Measurements from ENCODE around the gene FXYD1.
"Not testable (repeated sequence)": the region's sequence is repeated elsewhere in the genome, so short reads cannot be mapped to it uniquely, and the experiment has no call there.

FXYD1 gene

GRCh38 chr19:35150445-35150844, 11.8 kb downstream of the FXYD1 start:
- Histone ChIP-seq H2BK120ac (ENCODE audit: insufficient read depth, low read length, poor library complexity) (no peak overlapping the region), H3K27me3 (ENCODE audit: insufficient read depth, low read length) (no peaks in the 10 kb centered on the region), H3K4me2 (ENCODE audit: low read length) (no peak overlapping the region), H3K27ac (ENCODE audit: low read depth, low read length) (no peak overlapping the region), H3K79me2 (ENCODE audit: control insufficient read depth, insufficient read depth, low read length, poor library complexity) (peaks cover 3% of the 10 kb centered on the region), H4K12ac (ENCODE audit: low read depth, low read length) (no peak overlapping the region), H3K9ac (ENCODE audit: low read length) (no peak overlapping the region), H2BK12ac (ENCODE audit: low read length) (no peak overlapping the region), H3K36me3 (ENCODE audit: control insufficient read depth in 1 of 2, insufficient read depth in 2 of 2, low read length in 2 of 2) (no peaks in the 10 kb centered on the region), H3K4me3 (ENCODE audit: low read depth, low read length) (no peak overlapping the region), H2BK5ac (ENCODE audit: low read depth, low read length, poor library complexity) (no peak overlapping the region), H2AFZ (ENCODE audit: insufficient read depth, low read length, poor library complexity) (no peak overlapping the region), H4K8ac (ENCODE audit: low read depth, low read length) (no peak overlapping the region), H2AK5ac (ENCODE audit: low read length) (no peak overlapping the region), H3K9me3 (ENCODE audit: insufficient read depth, low read depth, low read length) (peaks cover 2% of the 10 kb centered on the region), H3K14ac (ENCODE audit: low read length) (no peak overlapping the region), H3K4ac (ENCODE audit: low read depth, low read length) (no peak overlapping the region), H3K4me1 (ENCODE audit: control insufficient read depth in 1 of 2, insufficient read depth in 2 of 2, low read length in 2 of 2) (peaks cover 7 to 14% of the 10 kb centered on the region in 2 experiments), H3K79me1 (ENCODE audit: low read length) (peaks cover 12% of the 10 kb centered on the region), H3K18ac (ENCODE audit: low read length) (no peak overlapping the region), H3K23ac (ENCODE audit: low read length) (no peak overlapping the region), H4K91ac (ENCODE audit: low read depth, low read length) (no peak overlapping the region)
- DNase-seq = no peak
- WGBS (ENCODE audit: extremely low coverage, insufficient coverage, insufficient read length) = no CpG with 5 or more reads among the region's 2 CpGs

GRCh38 chr19:35151273-35152065, 12.8 kb downstream of the FXYD1 start:
- no peak overlapping the region for H3K4ac ChIP-seq (ENCODE audit: low read depth, low read length)
- no peak overlapping the region for H4K12ac ChIP-seq (ENCODE audit: low read depth, low read length)
- H3K9ac ChIP-seq (ENCODE audit: low read length) = no peak overlapping the region
- H2AK5ac ChIP-seq (ENCODE audit: low read length) = no peak overlapping the region
- no peak overlapping the region for H2BK12ac ChIP-seq (ENCODE audit: low read length)
- H2BK5ac ChIP-seq (ENCODE audit: low read depth, low read length, poor library complexity) = no peak overlapping the region
- H3K4me3 ChIP-seq (ENCODE audit: low read depth, low read length) = no peak overlapping the region
- H3K4me2 ChIP-seq (ENCODE audit: low read length) = no peak overlapping the region
- no peaks in the 10 kb centered on the region for H3K36me3 ChIP-seq (ENCODE audit: control insufficient read depth in 1 of 2, insufficient read depth in 2 of 2, low read length in 2 of 2)
- H4K91ac ChIP-seq (ENCODE audit: low read depth, low read length) = no peak overlapping the region
- no peak overlapping the region for H3K18ac ChIP-seq (ENCODE audit: low read length)
- H3K79me1 ChIP-seq (ENCODE audit: low read length) = peaks cover 12% of the 10 kb centered on the region
- peaks cover 2% of the 10 kb centered on the region for H3K9me3 ChIP-seq (ENCODE audit: insufficient read depth, low read depth, low read length)
- no peak overlapping the region for H2BK120ac ChIP-seq (ENCODE audit: insufficient read depth, low read length, poor library complexity)
- peaks cover 3% of the 10 kb centered on the region for H3K79me2 ChIP-seq (ENCODE audit: control insufficient read depth, insufficient read depth, low read length, poor library complexity)
- H2AFZ ChIP-seq (ENCODE audit: insufficient read depth, low read length, poor library complexity) = no peak overlapping the region
- H3K27me3 ChIP-seq (ENCODE audit: insufficient read depth, low read length) = no peaks in the 10 kb centered on the region
- no peak overlapping the region for H3K23ac ChIP-seq (ENCODE audit: low read length)
- H3K14ac ChIP-seq (ENCODE audit: low read length) = no peak overlapping the region
- DNase-seq = peak; percentile 77 to 84
- WGBS (ENCODE audit: extremely low coverage, insufficient coverage, insufficient read length) = no CpG with 5 or more reads among the region's 20 CpGs
- no peak overlapping the region for H4K8ac ChIP-seq (ENCODE audit: low read depth, low read length)
- H3K27ac ChIP-seq (ENCODE audit: low read depth, low read length) = no peak overlapping the region
- H3K4me1 ChIP-seq (ENCODE audit: control insufficient read depth in 1 of 2, insufficient read depth in 2 of 2, low read length in 2 of 2) = peaks cover 9 to 21% of the 10 kb centered on the region in 2 experiments

GRCh38 chr19:35153129-35153522, 14.5 kb downstream of the FXYD1 start:
- not testable (repeated sequence) for H2BK120ac ChIP-seq (ENCODE audit: insufficient read depth, low read length, poor library complexity); H2BK12ac ChIP-seq (ENCODE audit: low read length); H3K9me3 ChIP-seq (ENCODE audit: insufficient read depth, low read depth, low read length); H4K91ac ChIP-seq (ENCODE audit: low read depth, low read length); H3K9ac ChIP-seq (ENCODE audit: low read length); H3K36me3 ChIP-seq (ENCODE audit: control insufficient read depth in 1 of 2, insufficient read depth in 2 of 2, low read length in 2 of 2); H4K8ac ChIP-seq (ENCODE audit: low read depth, low read length); H3K4ac ChIP-seq (ENCODE audit: low read depth, low read length); H3K4me3 ChIP-seq (ENCODE audit: low read depth, low read length); H2BK5ac ChIP-seq (ENCODE audit: low read depth, low read length, poor library complexity); H3K14ac ChIP-seq (ENCODE audit: low read length); H4K12ac ChIP-seq (ENCODE audit: low read depth, low read length); H2AFZ ChIP-seq (ENCODE audit: insufficient read depth, low read length, poor library complexity); H3K27ac ChIP-seq (ENCODE audit: low read depth, low read length); H3K79me2 ChIP-seq (ENCODE audit: control insufficient read depth, insufficient read depth, low read length, poor library complexity); H2AK5ac ChIP-seq (ENCODE audit: low read length); H3K18ac ChIP-seq (ENCODE audit: low read length); H3K27me3 ChIP-seq (ENCODE audit: insufficient read depth, low read length); H3K23ac ChIP-seq (ENCODE audit: low read length)
- WGBS (ENCODE audit: extremely low coverage, insufficient coverage, insufficient read length) = no CpG with 5 or more reads among the region's 10 CpGs
- Histone ChIP-seq H3K79me1 (ENCODE audit: low read length) (peaks cover 12% of the 10 kb centered on the region), H3K4me1 (ENCODE audit: control insufficient read depth in 1 of 2, insufficient read depth in 2 of 2, low read length in 2 of 2) (peaks cover 9 to 21% of the 10 kb centered on the region in 2 experiments), H3K4me2 (ENCODE audit: low read length) (peak overlapping the region; percentile 96)
- DNase-seq = peak in 1 of 2 donors; percentile 23

- Histone ChIP-seq H3K4me1 (ENCODE audit: control insufficient read depth in 1 of 2, insufficient read depth in 2 of 2, low read length in 2 of 2) (peaks cover 9 to 21% of the 10 kb centered on the region in 2 experiments), H4K8ac (ENCODE audit: low read depth, low read length) (peak overlapping the region; percentile 59), H2BK12ac (ENCODE audit: low read length) (peak overlapping the region; percentile 46), H3K79me1 (ENCODE audit: low read length) (peaks cover 12% of the 10 kb centered on the region), H3K9me3 (ENCODE audit: insufficient read depth, low read depth, low read length) (peaks cover 2% of the 10 kb centered on the region), H3K18ac (ENCODE audit: low read length) (peak overlapping the region; percentile 70), H3K79me2 (ENCODE audit: control insufficient read depth, insufficient read depth, low read length, poor library complexity) (peaks cover 3% of the 10 kb centered on the region), H2AK5ac (ENCODE audit: low read length) (peak overlapping the region; percentile 28), H2BK5ac (ENCODE audit: low read depth, low read length, poor library complexity) (peak overlapping the region; percentile 26), H3K4me2 (ENCODE audit: low read length) (peak overlapping the region; percentile 96), H3K14ac (ENCODE audit: low read length) (peak overlapping the region; percentile 30), H3K27me3 (ENCODE audit: insufficient read depth, low read length) (no peaks in the 10 kb centered on the region), H3K4me3 (ENCODE audit: low read depth, low read length) (peak overlapping the region; percentile 83), H3K27ac (ENCODE audit: low read depth, low read length) (no peak overlapping the region), H4K91ac (ENCODE audit: low read depth, low read length) (peak overlapping the region; percentile 92), H2AFZ (ENCODE audit: insufficient read depth, low read length, poor library complexity) (peak overlapping the region; percentile 11), H3K36me3 (ENCODE audit: control insufficient read depth in 1 of 2, insufficient read depth in 2 of 2, low read length in 2 of 2) (peaks cover 3 to 6% of the 10 kb centered on the region in 2 experiments), H3K9ac (ENCODE audit: low read length) (no peak overlapping the region), H3K23ac (ENCODE audit: low read length) (no peak overlapping the region), H4K12ac (ENCODE audit: low read depth, low read length) (peak overlapping the region; percentile 14), H3K4ac (ENCODE audit: low read depth, low read length) (peak overlapping the region; percentile 51), H2BK120ac (ENCODE audit: insufficient read depth, low read length, poor library complexity) (peak overlapping the region; percentile 77)
- WGBS (ENCODE audit: extremely low coverage, insufficient coverage, insufficient read length) = no CpG with 5 or more reads among the region's 36 CpGs
- peak in 1 of 2 donors; percentile 42 for DNase-seq
Measured at GRCh38 chr19:35153701-35154524, 15.3 kb downstream of the FXYD1 start.
